ENCODE measurements around the gene CDH26.

DNA sequence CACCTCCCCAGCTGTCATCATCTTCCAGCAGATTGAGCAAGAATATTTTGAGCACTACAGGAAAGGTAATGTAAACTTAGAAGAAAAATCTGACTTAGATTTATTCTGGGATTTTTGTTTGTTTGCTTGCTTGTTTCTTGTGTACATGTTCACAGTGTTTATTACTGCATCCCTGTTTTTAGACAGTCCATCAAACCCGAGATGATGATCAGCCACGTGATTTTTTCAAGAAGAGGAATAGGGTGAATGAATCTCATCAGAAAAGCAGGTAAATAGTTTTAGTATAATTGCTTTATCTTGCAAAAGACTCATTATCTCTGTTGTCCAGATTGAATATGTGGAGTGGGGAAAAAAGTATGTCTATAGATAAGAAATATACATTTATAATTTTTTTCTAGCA is 16.0 kb upstream of the CDH26 start:
- TF ChIP-seq, protein P1, sequence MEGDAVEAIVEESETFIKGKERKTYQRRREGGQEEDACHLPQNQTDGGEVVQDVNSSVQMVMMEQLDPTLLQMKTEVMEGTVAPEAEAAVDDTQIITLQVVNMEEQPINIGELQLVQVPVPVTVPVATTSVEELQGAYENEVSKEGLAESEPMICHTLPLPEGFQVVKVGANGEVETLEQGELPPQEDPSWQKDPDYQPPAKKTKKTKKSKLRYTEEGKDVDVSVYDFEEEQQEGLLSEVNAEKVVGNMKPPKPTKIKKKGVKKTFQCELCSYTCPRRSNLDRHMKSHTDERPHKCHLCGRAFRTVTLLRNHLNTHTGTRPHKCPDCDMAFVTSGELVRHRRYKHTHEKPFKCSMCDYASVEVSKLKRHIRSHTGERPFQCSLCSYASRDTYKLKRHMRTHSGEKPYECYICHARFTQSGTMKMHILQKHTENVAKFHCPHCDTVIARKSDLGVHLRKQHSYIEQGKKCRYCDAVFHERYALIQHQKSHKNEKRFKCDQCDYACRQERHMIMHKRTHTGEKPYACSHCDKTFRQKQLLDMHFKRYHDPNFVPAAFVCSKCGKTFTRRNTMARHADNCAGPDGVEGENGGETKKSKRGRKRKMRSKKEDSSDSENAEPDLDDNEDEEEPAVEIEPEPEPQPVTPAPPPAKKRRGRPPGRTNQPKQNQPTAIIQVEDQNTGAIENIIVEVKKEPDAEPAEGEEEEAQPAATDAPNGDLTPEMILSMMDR (IDR thresholded peaks at IDR 0.05): no peak
- TF ChIP-seq EP300 (IDR thresholded peaks at IDR 0.05) (no peak), POLR2A (IDR thresholded peaks at IDR 0.05) (no peak)

All from ovary (tissue), 3 donors.